GM21576 (cell line): ENCODE data around the gene VPS18.
A peak's percentile ranks its signal among the peaks of the same experiment; 100 is the strongest.

Source experiments
- ATAC-seq: cut with Tn5 transposase; IDR thresholded peaks from one replicate; pipeline ENCODE4 v1.9.1; 2021; ENCODE audit warnings: mild to moderate bottlenecking, moderate library complexity; ENCODE audit not compliant: unreplicated experiment

VPS18 gene

DNA sequence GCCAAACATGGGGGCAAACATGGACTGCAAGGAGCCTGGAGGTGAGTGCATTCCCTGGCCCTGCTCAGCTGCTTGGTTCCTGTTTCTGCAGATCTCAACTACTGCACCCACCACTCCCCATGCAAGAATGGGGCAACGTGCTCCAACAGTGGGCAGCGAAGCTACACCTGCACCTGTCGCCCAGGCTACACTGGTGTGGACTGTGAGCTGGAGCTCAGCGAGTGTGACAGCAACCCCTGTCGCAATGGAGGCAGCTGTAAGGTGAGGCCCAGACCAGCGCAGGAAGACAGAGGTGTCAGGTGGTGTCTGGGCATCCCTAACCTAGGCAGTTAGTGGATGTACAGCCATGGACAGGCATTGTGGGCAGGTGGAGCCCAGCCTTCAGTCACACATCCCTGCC is 40.2 kb downstream of the VPS18 start:
- ATAC-seq, result no peak

DNA sequence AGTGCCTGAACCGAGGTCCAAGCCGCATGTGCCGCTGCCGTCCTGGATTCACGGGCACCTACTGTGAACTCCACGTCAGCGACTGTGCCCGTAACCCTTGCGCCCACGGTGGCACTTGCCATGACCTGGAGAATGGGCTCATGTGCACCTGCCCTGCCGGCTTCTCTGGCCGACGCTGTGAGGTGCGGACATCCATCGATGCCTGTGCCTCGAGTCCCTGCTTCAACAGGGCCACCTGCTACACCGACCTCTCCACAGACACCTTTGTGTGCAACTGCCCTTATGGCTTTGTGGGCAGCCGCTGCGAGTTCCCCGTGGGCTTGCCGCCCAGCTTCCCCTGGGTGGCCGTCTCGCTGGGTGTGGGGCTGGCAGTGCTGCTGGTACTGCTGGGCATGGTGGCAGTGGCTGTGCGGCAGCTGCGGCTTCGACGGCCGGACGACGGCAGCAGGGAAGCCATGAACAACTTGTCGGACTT is 42.0 kb downstream of the VPS18 start:
- no peak for ATAC-seq

DNA sequence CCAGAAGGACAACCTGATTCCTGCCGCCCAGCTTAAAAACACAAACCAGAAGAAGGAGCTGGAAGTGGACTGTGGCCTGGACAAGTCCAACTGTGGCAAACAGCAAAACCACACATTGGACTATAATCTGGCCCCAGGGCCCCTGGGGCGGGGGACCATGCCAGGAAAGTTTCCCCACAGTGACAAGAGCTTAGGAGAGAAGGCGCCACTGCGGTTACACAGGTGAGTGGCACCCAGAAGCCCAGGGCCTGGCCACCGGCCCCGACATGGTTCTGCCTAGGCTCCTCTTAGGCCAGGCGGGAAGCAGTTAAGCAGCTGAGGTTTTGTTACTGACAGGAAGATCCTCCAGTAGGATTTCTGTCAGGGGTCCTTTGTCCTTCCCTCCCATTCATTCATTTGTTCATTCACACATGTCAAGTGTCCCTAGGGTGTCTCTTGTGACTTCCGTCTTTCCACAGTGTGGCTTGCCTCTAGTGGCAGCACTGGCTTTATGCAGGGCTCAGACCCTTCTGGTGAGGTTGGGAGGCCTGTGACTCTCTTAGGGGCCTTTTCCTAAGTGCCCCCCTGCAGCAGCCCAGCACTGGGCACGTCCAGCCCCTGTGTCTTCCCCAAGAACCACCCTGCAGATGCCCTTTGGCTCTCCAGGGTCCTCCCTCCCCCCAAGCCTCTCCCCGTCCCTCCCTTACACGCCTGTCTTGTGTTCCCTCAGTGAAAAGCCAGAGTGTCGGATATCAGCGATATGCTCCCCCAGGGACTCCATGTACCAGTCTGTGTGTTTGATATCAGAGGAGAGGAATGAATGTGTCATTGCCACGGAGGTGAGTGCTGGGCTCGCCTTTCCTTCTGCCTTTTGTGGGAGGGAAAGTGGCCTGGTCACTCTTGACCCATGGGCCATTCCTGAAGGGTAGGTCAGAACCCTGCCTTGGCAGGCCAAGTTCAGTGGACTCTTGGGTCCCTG is 42.7 kb downstream of the VPS18 start:
- no peak for ATAC-seq

DNA sequence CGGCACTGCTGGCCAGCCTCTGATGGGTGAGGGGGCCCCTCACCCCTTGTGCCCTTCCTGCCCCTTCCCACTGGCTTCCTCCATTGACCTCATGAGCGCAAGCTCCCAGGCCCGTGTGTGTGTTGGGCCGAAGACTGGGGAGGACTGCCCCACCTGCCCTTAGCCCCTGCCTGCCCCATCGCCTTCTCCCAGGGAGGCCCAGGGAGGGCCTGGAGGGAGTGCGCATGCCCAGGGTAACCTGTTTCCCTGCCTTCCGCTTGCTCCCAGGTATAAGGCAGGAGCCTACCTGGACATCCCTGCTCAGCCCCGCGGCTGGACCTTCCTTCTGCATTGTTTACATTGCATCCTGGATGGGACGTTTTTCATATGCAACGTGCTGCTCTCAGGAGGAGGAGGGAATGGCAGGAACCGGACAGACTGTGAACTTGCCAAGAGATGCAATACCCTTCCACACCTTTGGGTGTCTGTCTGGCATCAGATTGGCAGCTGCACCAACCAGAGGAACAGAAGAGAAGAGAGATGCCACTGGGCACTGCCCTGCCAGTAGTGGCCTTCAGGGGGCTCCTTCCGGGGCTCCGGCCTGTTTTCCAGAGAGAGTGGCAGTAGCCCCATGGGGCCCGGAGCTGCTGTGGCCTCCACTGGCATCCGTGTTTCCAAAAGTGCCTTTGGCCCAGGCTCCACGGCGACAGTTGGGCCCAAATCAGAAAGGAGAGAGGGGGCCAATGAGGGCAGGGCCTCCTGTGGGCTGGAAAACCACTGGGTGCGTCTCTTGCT is 43.7 kb downstream of the VPS18 start:
- ATAC-seq, result no peak

DNA sequence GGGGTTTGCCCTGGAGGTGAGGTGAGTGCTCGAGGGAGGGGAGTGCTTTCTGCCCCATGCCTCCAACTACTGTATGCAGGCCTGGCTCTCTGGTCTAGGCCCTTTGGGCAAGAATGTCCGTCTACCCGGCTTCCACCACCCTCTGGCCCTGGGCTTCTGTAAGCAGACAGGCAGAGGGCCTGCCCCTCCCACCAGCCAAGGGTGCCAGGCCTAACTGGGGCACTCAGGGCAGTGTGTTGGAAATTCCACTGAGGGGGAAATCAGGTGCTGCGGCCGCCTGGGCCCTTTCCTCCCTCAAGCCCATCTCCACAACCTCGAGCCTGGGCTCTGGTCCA is 44.3 kb downstream of the VPS18 start:
- ATAC-seq, result no peak

DNA sequence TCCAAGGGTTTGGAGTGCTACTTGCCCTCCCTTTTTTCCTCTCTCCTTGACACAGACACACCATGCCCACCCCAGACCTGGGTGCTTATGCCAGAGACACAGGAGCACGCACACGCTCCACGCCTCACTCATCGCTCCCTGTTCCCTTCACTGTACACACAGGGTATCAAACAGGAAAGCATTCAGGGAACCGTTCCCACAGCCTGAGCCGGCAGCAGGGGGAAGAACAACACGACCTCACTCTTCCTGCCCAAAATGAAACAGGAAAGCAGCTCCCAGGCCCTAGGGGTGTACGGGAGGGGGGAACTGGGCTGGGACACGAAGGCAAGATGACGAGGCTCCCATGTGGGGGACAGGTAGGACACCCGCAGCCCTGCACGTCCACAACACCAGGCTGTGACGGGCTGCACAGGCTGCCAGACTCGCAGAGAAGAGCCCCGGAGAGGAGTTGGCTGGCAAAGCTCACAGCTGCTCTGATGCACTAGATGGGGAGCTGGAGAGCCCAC is 46.1 kb downstream of the VPS18 start:
- no peak for ATAC-seq

DNA sequence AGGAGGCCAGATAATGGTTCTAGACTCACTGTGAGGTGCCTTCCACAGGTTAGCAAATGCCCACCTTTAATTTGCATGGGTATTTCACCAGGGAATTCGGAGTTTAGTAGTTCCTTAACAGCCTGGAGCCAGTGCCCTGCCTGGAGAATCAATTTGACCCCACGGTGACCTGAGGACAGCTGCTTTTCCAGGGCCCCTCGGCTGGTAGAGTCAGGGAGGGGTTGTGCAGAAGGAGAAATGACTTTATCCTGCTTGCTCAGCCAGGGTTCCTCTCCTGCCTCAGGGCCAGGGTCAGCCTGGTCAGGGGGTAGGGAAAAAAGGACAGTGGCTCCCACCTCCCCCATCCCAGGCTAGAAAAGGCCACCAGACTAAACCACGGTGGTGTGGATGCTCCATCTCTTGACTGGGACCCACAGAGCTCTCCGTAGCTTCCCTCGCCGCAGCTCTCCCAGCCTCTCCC is 46.8 kb downstream of the VPS18 start:
- ATAC-seq, result no peak

DNA sequence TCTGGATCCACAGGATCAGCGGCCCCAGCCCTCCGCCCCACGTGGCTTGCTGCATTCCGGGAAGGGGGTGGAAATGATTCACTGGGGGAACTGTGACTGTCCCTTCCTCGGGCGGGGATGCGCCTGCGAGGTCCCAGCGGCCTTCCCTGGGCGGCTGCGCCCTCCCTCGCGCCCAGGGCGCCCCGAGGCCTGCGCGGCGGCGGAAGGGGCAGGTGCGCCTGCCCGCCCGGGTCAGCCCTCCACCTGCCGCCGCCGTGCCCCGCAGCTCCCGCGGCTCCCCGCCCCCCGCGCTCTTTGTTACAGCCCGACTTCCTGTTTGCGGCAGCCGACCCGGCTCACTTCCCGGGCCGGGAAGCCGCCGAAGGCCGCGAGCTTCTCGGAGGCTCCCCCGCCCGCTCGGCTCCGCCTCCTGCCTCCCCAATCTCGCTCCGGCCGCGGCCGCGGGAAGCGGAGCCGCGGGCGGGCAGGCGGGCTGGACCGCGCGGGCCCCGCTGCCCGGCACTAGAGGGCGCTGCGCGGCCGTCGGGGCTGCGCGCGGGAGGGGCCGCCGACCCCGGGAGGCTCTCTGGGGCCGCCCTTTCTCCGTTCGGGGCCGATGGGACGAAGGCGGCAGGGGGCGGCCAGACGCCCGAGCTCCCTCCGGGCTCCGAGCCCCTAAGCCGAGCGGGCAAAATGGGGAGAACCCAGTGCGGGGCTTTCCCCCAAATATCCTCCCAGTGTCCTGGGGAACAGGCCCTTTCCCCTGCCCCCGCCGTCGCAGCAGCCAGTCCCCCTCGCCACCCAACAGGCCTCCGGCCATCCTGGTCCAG is 47.5 kb downstream of the VPS18 start:
- peak; percentile 44 for ATAC-seq

DNA sequence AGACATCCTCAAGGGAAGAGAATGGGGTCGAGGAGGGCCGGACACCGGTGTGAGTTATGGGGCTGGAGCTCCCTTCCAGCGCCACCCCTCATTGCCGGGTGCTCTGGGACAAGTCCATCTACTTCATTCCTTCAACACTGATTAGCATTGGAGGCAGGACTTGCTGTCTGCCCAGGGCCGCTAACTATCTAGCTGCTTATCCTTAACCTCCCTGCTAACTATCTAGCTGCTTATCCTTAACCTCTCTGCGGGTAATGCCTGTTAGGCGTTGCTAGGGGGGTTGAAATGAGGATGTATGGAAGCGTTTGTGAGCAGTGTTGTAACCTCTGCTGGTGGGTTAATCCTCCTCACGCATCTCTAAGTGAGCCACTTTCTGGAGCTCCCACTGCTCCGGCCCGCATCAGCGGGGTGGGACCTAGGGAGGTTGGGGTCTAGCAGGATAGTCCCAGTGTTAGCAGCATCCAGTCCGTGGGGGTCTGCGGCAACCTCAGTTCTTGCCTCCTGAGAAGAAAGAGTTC is 48.1 kb downstream of the VPS18 start:
- ATAC-seq, result no peak

DNA sequence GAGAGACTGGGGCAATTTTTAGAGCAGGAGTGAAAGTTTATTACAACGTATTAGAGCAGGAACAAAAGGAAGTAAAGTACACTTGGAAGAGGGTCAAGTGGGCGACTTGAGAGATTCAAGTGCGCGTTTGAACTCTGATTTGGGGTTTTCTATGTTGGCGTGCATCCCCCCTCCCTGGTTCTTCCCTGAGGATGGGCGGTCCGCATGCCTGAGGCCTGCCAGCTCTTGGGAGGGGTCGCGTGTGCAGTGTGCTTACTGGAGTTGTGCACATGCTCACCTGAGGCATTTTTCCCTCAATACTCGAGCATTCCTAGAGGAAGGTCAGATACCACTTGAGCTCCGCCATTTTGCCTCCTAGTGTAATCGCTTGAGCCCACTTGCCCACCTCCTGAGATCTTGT is 48.6 kb downstream of the VPS18 start:
- ATAC-seq, result no peak

DNA sequence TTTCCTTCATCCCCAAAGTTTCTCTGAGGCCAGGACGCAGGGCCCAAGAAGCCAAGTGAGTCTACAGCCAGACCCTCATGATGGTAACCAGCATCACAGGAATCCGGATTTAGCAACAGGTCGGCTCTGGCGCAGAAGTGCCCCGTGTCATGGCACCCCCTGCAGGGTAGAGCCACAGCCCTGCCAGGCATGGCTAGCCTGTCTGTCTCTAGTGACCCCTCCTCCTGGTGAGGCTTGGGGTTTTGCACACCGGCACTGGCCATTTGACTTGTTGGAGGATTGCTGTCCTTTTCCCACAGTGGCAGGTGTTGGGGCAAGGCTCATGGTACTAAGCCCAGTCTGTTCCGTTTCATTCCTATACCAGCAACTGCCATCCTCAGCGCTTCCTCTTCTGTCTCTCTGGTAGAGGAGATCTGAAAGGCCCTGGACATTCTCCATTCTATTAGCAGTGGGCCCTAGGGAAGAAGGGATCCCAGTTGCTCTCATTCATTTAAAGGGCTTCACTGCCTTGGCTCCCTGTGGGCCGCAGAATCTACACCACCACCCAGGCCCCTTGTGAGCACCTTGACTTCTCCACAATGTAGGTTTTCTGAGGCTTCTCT is 49.6 kb downstream of the VPS18 start:
- no peak for ATAC-seq

DNA sequence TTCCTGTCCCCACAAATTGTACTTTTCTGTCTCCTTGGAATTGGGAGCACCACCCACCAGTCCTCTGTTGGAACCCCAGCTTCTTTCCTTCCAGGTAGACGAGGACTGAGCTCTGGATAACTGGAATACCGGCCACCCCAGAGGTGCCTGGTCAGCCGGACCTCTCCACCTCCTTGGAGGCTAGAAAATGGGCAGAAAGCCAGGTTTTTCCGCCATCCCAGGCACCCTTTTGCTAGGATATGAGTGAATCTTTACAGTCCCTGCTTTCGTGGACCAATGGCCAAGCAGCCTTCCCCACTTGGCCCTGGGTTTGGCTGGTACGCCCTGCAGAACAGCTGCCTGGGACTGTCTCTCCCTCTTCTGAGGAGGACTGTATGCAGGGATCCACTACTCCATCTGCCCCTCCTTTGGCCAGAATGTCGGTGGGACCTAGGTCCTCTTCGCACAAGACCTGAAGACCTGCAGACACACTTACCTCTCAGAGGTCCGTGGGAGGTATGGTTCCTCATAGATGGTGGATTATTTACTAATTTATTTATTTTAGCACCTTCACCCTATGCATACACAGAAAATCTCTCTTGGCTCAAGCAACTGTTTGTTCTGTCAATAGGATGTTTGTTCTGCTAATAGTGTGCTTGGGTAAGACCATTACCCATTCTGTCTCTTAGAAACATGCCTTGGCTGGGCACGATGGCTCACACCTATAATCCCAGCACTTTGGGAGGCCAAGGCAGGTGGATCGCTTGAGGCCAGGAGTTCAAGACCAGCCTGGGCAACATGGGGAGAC is 50.5 kb downstream of the VPS18 start:
- no peak for ATAC-seq

DNA sequence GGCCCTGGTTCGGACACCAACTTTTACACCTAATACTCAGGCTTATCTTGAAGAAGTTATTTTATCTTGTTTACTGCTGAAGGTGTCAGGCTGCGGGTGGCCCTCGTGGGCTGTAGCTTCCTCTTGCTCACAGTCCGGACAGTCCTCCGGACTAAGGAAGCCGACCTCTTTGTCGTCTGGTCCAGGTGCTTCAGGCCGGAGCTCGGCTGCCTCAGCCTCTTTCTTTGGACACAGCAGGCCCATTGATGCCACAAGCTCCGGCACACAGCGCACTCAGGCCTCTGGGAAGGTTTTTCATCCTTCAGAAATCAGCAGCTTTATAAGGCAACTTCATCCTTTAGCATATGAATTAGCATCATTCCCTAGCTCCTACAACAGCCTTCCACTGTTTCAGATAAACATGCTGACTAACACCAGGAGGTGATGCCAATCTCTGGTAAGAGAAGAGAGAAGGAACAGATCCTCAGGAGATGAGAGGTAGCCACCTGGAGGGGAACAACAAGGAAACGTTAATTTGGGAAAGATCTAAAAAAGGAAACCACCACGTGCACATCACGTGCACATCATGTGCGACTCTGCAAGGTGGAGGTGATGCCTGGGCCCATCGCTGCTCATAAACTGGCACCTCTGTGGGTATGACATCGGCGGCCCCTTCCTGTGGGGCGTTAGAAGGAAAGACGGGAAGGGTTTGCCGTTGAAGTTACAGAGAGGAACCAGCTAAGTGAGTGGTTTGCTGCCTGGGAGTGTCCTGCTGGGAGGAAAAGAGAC is 54.6 kb downstream of the VPS18 start:
- ATAC-seq, result no peak

DNA sequence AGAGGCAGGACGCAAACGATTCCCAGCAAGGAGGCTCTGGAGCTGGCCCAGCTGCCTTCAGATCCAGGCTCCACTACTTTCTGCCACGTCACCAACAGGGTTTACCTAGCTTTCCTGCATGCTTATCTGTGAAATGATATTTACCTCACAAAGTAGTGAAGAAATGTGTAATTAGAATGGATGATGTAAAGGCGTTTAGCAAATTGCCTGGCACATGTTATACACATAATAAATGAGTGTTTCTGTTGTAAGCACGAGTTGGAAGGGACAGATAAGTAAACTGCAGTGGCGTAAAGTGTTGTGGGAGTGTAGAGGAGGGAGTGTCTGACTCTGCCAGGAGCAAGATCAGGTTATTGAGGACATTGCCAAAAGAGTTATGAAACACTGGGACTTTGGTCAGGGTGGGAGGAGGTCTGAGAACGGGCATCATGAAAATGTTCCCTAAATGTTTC is 55.5 kb downstream of the VPS18 start:
- ATAC-seq, result no peak

DNA sequence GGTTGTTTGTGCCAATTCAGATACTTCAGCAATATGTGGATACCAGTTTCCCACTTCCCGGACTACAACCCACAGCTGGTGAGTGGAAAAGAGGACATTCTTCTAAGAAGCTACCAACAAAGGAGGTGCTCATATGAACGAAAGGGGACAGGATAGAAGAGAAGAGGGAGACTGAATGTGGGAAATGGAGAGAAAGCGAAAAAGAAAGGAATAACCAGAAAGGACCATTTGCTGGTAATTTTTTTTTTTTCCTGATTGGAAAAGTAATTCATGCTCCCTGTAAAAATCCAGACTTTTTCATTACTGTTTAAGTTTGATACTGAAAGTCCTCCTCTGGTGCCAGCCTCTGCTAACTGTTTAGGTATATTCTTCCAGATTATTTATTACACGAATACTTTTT is 57.5 kb downstream of the VPS18 start:
- ATAC-seq, result no peak

DNA sequence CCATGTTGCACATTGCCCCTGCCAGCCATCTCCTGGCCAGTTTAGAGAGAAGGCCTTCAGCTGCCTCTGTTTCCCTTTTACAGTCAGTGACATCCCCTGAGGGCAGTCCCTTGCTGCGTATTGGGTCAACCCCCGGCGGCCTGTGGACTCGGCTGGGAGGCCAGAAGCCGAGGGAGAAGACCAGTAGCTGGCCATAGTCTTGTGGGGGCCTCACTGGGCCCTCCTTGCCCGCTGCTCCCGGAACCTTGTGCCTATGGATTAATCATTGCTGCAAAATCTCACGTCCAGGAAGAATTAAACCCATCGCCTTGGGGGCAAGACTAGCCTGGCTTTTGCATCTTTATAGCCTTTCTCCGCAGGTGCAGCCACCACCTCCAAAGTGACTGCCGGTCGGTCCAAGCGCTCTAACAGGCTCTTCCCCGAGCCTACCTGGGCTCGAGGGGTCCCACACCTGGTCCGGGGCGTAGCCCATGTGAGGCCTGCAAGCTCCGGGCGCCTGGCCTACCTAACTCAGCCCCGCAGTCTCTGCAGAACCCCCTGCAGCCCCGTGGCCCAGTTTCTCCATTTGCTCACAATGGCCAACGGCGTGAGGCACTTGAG is 58.2 kb downstream of the VPS18 start:
- ATAC-seq, result no peak

DNA sequence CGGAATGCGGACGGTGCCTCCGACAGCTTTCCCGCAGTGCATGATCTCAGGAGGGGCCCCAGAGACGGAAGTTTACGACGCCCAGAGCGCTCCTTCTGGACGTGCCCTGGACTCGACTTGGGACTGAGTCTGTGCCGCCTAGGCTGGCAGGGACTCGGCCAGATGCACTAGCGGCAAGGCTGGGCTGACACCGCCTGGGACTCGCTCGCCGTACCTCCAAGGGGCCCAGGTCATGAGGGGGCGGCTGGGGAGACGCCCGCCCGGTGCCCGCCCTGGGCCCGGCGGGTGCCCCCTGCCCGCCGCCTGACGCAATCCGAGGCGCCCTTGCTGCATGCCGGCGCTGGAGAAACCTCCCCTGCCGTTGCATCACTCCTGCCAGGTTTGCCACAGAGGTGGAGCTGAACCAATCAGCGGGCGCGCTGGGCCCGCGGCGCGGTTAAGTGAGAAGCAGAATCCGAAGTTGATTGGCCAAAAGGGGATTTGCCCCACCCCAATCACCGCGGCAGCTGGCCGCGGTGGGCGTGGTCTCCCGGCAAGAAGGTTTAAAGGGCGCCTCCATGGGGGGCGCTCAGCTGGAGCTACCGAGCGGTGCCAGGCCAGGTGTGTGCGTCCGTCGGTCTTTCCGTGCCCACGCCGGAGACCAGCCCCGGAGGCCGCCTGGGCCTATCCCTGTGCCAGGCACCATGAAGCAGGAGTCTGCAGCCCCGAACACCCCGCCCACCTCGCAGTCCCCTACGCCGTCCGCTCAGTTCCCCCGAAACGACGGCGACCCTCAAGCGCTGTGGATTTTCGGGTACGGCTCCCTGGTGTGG is 58.9 kb downstream of the VPS18 start, which contains the start of gene CHAC1:
Gene CHAC1, plus strand, starts transcription at position 571 of the 812 bp plus-strand sequence. Its CDS starts 113 bp downstream, at position 684.
- ATAC-seq, result peak; percentile 83
